GM18517 (cell line): ENCODE measurements around the gene YAE1.
"Not testable (repeated sequence)": the region's sequence is repeated elsewhere in the genome, so short reads cannot be mapped to it uniquely, and the experiment has no call there.

ENCODE experiments used
- ATAC-seq: cut with Tn5 transposase; IDR thresholded peaks from one replicate; pipeline ENCODE4 v1.9.1; 2021; ENCODE audit warnings: mild to moderate bottlenecking, moderate library complexity; ENCODE audit not compliant: unreplicated experiment

The YAE1 gene

DNA sequence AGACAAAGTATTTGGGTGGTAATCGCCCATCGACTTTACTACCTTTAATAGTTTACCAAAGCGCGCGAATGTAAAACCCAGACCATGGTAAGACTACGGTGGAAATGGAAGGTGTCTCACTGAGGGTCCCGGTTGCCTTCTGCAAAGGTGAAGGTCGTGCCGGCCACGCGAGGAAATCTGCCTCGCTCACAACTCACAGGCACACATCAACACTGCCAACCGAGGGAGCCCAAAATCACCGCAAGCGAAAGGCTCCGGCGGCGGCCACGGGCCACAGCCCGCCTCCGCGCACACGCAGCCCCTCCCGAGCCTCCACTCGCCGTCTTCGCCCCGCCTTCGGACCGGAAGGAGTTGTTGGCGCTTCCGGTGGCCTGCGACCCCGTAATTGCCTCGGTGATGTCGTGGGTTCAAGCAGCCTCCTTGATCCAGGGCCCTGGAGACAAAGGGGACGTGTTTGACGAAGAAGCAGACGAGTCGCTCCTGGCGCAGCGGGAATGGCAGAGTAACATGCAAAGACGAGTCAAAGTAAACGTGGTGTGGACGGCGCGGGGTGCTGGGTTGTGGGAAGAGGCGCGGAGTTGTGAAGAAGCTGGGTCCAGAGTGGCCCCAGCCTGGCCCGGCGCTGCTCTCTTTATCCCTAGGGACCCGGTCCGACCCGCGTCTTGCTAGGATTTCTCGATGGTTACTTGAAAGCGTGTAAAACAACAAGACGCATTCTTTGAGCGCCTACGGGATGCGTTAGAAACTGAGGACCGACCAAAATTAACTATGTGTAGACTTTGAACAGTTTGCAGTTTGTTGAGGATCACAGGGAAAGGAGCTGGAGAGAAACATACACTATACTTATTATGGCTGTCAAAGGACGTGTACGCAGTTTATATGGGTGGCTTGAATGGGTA lies at the start of gene YAE1:
TSS of gene YAE1 (plus strand) at position 382 of the 899 bp plus-strand sequence. CDS start at position 397, 15 bp downstream.
- peak; percentile 98 for ATAC-seq

GRCh38 chr7:39516498-39516897 lies 49.7 kb upstream of the YAE1 start:
- no peak for ATAC-seq

DNA sequence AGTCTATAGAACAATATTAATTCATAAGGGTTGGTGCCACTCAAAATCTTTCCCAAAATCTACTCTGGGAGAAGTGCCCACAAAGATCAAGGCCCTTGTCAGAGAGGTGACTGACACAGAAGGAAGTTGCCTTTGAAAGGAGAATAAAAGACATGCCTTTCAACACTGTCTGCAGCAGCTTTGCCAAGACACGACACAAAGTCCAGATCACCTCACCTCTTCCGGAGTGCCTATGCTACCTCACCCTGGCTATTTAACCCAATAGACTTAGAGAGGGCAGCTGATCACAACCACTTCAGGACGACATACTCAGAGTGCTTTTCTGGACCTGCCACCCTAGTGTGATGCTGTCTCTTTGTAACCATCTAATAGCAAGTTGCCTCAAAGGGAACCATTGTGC lies 49.0 kb upstream of the YAE1 start:
- ATAC-seq = no peak

DNA sequence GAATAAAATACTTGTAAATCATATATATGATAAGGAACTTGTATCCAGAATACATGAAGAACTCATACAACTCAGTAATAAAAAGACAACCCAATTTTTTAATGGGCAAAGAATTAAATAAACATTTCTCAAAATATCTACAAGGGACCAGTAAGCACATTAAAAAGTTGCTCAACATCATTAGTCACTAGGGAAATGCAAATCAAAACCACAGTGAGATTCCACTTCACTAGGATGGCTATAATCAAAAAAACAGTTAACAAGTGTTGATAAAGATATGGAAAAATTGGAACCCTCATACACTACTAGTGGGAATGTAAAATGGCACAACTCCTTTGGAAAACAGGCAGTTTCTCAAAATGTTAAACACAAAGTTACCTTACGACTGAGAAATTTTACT lies 40.3 kb upstream of the YAE1 start:
- ATAC-seq = no peak

- no peak for ATAC-seq
Observed at GRCh38 chr7:39526666-39527065, 39.5 kb upstream of the YAE1 start.

- no peak for ATAC-seq
Observed at GRCh38 chr7:39527296-39527695, 38.9 kb upstream of the YAE1 start.

GRCh38 chr7:39527951-39528350 lies 38.3 kb upstream of the YAE1 start:
- ATAC-seq = no peak

GRCh38 chr7:39528849-39529248 lies 37.4 kb upstream of the YAE1 start:
- ATAC-seq = no peak

- ATAC-seq = no peak
Observed at GRCh38 chr7:39529582-39529981, 36.6 kb upstream of the YAE1 start.

- no peak for ATAC-seq
Observed at GRCh38 chr7:39530971-39531370, 35.2 kb upstream of the YAE1 start.

DNA sequence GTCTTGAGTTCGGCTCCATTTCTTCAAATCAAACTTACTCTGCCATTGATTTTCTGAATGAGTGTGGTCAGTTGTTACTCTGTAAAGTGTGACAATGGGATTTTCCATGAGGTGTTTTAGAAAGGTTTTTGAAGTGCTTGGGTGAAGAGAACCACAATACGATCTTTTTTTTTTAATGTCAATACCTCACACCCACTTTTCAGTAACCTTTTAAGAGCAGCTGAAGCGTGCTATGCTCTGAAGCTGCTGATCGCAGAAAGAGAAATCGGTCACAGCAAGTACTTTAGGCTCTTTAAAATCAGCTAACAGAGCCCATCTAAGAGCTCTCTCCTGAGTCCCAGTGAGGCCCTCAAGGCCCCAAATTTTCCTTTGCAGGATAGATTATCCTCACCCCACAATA lies 34.4 kb upstream of the YAE1 start:
- no peak for ATAC-seq

GRCh38 chr7:39532832-39533231 lies 33.4 kb upstream of the YAE1 start:
- no peak for ATAC-seq

DNA sequence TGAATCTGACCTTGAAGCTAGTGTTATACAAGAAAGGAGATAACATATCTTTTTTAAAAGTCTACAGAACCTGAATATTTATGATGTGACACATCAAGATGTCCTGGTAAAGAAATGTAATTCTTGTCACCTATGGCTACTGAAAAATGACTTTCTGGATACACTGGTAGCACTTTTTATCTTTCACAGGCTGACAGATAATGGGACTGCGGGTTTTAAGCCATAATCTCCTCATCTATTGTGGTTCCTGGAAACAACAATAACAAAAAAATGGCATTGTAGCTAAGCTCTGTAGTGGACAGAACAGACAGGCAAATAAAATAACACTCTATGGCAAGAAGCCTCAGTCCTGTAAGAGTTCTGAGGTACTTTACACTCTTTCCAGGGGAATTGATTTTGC lies 31.6 kb upstream of the YAE1 start:
- no peak for ATAC-seq

- ATAC-seq = no peak
Observed at GRCh38 chr7:39535064-39535463, 31.1 kb upstream of the YAE1 start.

- ATAC-seq = no peak
Observed at GRCh38 chr7:39535720-39536119, 30.5 kb upstream of the YAE1 start.

DNA sequence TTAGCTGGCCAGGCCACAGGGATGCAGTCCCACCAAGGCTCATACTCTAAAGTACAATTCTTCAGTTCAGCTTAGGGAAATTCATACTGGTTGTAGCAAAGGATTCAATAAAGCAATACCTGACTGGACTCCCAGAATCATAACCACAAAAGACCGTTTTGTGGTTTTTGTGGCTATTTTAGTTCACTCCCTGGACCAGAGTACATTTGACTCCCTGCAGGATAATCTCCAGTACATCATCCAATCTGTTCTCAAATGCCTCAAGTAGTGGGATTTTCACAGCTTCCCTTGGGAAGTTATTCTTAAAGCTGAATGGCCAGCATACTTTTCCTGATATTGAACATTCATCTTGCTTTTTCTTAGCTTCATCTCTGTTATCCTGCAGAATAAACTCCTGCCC lies 29.3 kb upstream of the YAE1 start:
- no peak for ATAC-seq

- no peak for ATAC-seq
Observed at GRCh38 chr7:39539816-39540215, 26.4 kb upstream of the YAE1 start.

DNA sequence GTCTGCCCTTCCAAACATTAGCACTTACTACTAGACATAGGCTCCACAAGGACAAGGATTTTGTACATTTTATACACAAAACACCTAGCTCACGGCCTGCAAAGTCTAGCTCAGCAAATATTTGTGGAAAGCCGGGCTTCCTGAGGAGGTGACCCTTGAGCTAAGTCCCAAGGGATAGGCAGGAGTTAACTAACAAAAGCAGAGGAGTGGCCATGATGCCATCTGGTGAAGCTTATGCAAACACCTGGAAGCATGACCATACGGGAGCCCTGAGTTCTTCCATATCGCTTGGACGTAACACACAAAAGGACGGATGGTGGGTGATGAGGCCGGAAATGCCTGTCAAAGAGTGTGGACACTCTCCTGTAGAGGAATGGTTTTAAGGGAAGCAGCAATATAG lies 25.9 kb upstream of the YAE1 start:
- no peak for ATAC-seq

- ATAC-seq = no peak
Observed at GRCh38 chr7:39541511-39541910, 24.7 kb upstream of the YAE1 start.

- not testable (repeated sequence) for ATAC-seq
Observed at GRCh38 chr7:39544774-39545173, 21.4 kb upstream of the YAE1 start.

GRCh38 chr7:39547336-39547735 lies 18.9 kb upstream of the YAE1 start:
- no peak for ATAC-seq

GRCh38 chr7:39550411-39550810 lies 15.8 kb upstream of the YAE1 start:
- ATAC-seq = no peak

GRCh38 chr7:39553436-39553835 lies 12.8 kb upstream of the YAE1 start:
- ATAC-seq = no peak
